ENCODE results near the gene ADCY6.

The ADCY6 gene

GRCh38 chr12:48768147-48768546, 20.7 kb downstream of the ADCY6 start:
- no peaks in the 10 kb centered on the region for H3K27me3 ChIP-seq (ENCODE audit: control insufficient read depth, insufficient read depth, low read length)
- H3K4me2 ChIP-seq (ENCODE audit: low read length), result no peak overlapping the region
- no peak overlapping the region for H3K9ac ChIP-seq (ENCODE audit: low read depth, low read length)
- H3K36me3 ChIP-seq (ENCODE audit: insufficient read depth, low read length), result peaks cover 58% of the 10 kb centered on the region
- peaks cover 11% of the 10 kb centered on the region for H3K4me1 ChIP-seq (ENCODE audit: control insufficient read depth, insufficient read depth, low read length)
- H3K9me3 ChIP-seq (replicated peaks; ENCODE audit: low read length), result no peaks in the 10 kb centered on the region
- H3K4me3 ChIP-seq (ENCODE audit: low read length), result no peak overlapping the region

GRCh38 chr12:48767521-48767920, 21.4 kb downstream of the ADCY6 start:
- H3K9me3 ChIP-seq (replicated peaks; ENCODE audit: low read length), result no peaks in the 10 kb centered on the region
- H3K9ac ChIP-seq (ENCODE audit: low read depth, low read length), result no peak overlapping the region
- no peak overlapping the region for H3K4me2 ChIP-seq (ENCODE audit: low read length)
- H3K4me1 ChIP-seq (ENCODE audit: control insufficient read depth, insufficient read depth, low read length), result peaks cover 11% of the 10 kb centered on the region
- H3K4me3 ChIP-seq (ENCODE audit: low read length), result no peak overlapping the region
- H3K36me3 ChIP-seq (ENCODE audit: insufficient read depth, low read length), result peaks cover 52% of the 10 kb centered on the region
- H3K27me3 ChIP-seq (ENCODE audit: control insufficient read depth, insufficient read depth, low read length), result no peaks in the 10 kb centered on the region

- H3K27me3 ChIP-seq (ENCODE audit: control insufficient read depth, insufficient read depth, low read length), result no peaks in the 10 kb centered on the region
- H3K4me2 ChIP-seq (ENCODE audit: low read length), result no peak overlapping the region
- peaks cover 47% of the 10 kb centered on the region for H3K36me3 ChIP-seq (ENCODE audit: insufficient read depth, low read length)
- no peak overlapping the region for H3K9ac ChIP-seq (ENCODE audit: low read depth, low read length)
- no peak overlapping the region for H3K4me3 ChIP-seq (ENCODE audit: low read length)
- peaks cover 11% of the 10 kb centered on the region for H3K4me1 ChIP-seq (ENCODE audit: control insufficient read depth, insufficient read depth, low read length)
- H3K9me3 ChIP-seq (replicated peaks; ENCODE audit: low read length), result no peaks in the 10 kb centered on the region
Observed at GRCh38 chr12:48767047-48767446, 21.8 kb downstream of the ADCY6 start.

DNA sequence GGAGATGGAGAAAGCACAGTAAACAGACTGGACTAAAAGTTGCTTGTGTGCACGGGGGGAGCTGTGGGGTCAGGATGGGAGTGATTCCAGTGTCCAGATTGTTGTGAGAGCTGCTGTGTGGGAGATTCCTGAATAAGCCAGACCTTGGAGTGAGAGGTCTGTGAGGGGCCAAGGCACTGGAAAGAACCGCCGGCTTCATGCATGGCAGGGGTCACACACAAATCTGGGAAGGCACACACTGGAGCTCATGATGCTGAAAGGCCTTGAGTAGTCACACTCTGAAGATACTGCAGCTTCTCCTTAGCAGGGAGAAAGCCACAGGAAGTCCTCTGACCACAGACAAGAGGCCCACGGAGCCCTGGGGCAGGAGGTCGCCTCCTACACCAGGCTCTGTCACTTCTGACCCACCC, 23.1 kb downstream of the ADCY6 start:
- no peaks in the 10 kb centered on the region for H3K9me3 ChIP-seq (replicated peaks; ENCODE audit: low read length)
- H3K4me3 ChIP-seq (ENCODE audit: low read length), result no peak overlapping the region
- peaks cover 37% of the 10 kb centered on the region for H3K36me3 ChIP-seq (ENCODE audit: insufficient read depth, low read length)
- no peaks in the 10 kb centered on the region for H3K27me3 ChIP-seq (ENCODE audit: control insufficient read depth, insufficient read depth, low read length)
- no peak overlapping the region for H3K9ac ChIP-seq (ENCODE audit: low read depth, low read length)
- peaks cover 11% of the 10 kb centered on the region for H3K4me1 ChIP-seq (ENCODE audit: control insufficient read depth, insufficient read depth, low read length)
- H3K4me2 ChIP-seq (ENCODE audit: low read length), result no peak overlapping the region

- Histone ChIP-seq H3K4me2 (ENCODE audit: low read length) (no peak overlapping the region), H3K36me3 (ENCODE audit: insufficient read depth, low read length) (peaks cover 29% of the 10 kb centered on the region), H3K4me1 (ENCODE audit: control insufficient read depth, insufficient read depth, low read length) (peaks cover 11% of the 10 kb centered on the region), H3K9me3 (replicated peaks; ENCODE audit: low read length) (no peaks in the 10 kb centered on the region), H3K9ac (ENCODE audit: low read depth, low read length) (no peak overlapping the region), H3K27me3 (ENCODE audit: control insufficient read depth, insufficient read depth, low read length) (no peaks in the 10 kb centered on the region), H3K4me3 (ENCODE audit: low read length) (no peak overlapping the region)
Observed at GRCh38 chr12:48764521-48764920, 24.4 kb downstream of the ADCY6 start.

DNA sequence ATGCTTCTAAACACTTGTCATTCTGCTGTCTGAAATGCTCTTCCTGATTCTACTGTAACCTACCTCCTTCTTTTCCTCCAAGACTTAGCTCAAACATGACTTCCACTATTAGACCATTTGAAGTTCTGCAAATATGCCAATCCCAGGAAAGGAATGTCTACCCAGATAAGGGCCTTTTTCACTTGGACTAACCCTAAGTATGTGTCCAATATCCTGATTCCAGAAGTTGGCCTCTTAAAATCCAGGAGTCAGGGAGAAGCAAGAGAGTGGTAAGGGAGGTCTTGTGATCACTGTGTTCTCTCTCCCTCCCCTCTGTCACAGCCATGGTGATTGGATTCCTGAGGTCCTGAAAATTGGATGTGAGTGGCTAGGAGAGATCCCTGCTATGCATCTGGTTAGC, 30.2 kb downstream of the ADCY6 start:
- Histone ChIP-seq H3K4me1 (ENCODE audit: control insufficient read depth, insufficient read depth, low read length) (no peaks in the 10 kb centered on the region), H3K4me2 (ENCODE audit: low read length) (no peak overlapping the region), H3K4me3 (ENCODE audit: low read length) (no peak overlapping the region), H3K9me3 (replicated peaks; ENCODE audit: low read length) (no peaks in the 10 kb centered on the region), H3K27me3 (ENCODE audit: control insufficient read depth, insufficient read depth, low read length) (no peaks in the 10 kb centered on the region), H3K9ac (ENCODE audit: low read depth, low read length) (no peak overlapping the region), H3K36me3 (ENCODE audit: insufficient read depth, low read length) (no peaks in the 10 kb centered on the region)

- H3K27me3 ChIP-seq (ENCODE audit: control insufficient read depth, insufficient read depth, low read length), result no peaks in the 10 kb centered on the region
- H3K9ac ChIP-seq (ENCODE audit: low read depth, low read length), result no peak overlapping the region
- H3K36me3 ChIP-seq (ENCODE audit: insufficient read depth, low read length), result no peaks in the 10 kb centered on the region
- H3K4me3 ChIP-seq (ENCODE audit: low read length), result no peak overlapping the region
- H3K4me1 ChIP-seq (ENCODE audit: control insufficient read depth, insufficient read depth, low read length), result no peaks in the 10 kb centered on the region
- no peak overlapping the region for H3K4me2 ChIP-seq (ENCODE audit: low read length)
- H3K9me3 ChIP-seq (replicated peaks; ENCODE audit: low read length), result no peaks in the 10 kb centered on the region
Observed at GRCh38 chr12:48758186-48758585, 30.7 kb downstream of the ADCY6 start.

GRCh38 chr12:48750769-48751356, 38.0 kb downstream of the ADCY6 start:
- Histone ChIP-seq H3K9me3 (replicated peaks; ENCODE audit: low read length) (no peaks in the 10 kb centered on the region), H3K4me3 (ENCODE audit: low read length) (no peak overlapping the region), H3K27me3 (ENCODE audit: control insufficient read depth, insufficient read depth, low read length) (peaks cover 8% of the 10 kb centered on the region), H3K36me3 (ENCODE audit: insufficient read depth, low read length) (no peaks in the 10 kb centered on the region), H3K4me2 (ENCODE audit: low read length) (no peak overlapping the region), H3K9ac (ENCODE audit: low read depth, low read length) (no peak overlapping the region), H3K4me1 (ENCODE audit: control insufficient read depth, insufficient read depth, low read length) (peaks cover 10% of the 10 kb centered on the region)

DNA sequence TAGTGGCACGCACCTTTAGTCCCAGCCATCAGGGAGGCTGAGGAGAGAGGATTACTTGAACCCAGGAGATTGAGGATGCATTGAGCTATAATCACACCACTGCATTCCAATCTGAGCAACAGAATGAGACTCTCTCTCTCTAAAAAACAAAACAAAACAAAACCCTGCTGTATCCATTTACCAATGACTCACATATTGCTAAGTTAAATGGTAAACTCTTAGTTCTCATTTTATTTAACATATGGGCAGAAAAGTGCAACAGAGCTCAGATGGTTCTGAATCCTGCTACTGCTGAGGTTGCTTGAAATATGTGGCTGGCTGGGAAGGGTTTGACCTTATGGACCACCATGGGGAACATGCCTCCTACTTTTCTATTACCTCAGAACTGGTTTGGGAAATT, 38.7 kb downstream of the ADCY6 start:
- H3K9ac ChIP-seq (ENCODE audit: low read depth, low read length), result no peak overlapping the region
- H3K9me3 ChIP-seq (replicated peaks; ENCODE audit: low read length), result no peaks in the 10 kb centered on the region
- peak overlapping the region; percentile 28 for H3K4me2 ChIP-seq (ENCODE audit: low read length)
- peaks cover 10% of the 10 kb centered on the region for H3K4me1 ChIP-seq (ENCODE audit: control insufficient read depth, insufficient read depth, low read length)
- no peaks in the 10 kb centered on the region for H3K36me3 ChIP-seq (ENCODE audit: insufficient read depth, low read length)
- no peak overlapping the region for H3K4me3 ChIP-seq (ENCODE audit: low read length)
- peaks cover 8% of the 10 kb centered on the region for H3K27me3 ChIP-seq (ENCODE audit: control insufficient read depth, insufficient read depth, low read length)

DNA sequence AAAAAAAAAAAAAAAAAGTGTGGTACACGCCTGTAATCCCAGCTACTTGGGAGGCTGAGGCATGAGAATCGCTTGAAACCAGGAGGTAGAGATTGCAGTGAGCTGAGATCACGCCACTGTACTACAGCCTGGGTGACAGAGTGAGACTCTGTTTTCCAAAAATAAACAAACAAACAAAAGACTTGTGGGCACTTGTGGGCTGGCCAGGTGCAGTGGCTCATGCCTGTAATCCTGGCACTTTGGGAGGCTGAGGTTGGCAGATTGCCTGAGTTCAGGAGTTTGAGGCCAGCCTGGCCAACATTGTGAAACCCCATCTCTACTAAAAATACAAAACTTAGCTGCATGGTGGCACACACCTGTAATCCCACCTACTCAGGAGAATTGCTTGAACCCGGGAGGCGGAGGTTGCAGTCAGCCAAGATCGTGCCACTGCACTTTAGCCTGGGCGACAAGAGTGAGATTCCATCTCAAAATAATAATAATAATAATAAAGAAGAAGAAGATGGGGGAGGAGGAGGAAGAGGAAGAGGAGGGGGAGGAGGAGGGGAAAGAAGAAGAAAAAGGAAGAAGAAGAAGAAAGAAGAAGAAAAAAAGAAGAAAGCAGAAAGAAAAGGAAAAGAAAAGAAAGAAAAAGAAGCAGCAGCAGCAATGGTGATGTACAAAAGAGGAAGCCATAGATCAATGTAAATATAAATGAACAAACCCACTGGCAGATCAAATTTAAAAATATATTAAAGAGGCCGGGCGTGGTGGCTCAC, 44.5 kb downstream of the ADCY6 start:
- Histone ChIP-seq H3K4me2 (ENCODE audit: low read length) (no peak overlapping the region), H3K4me3 (ENCODE audit: low read length) (no peak overlapping the region), H3K36me3 (ENCODE audit: insufficient read depth, low read length) (no peaks in the 10 kb centered on the region), H3K27me3 (ENCODE audit: control insufficient read depth, insufficient read depth, low read length) (peaks cover 24% of the 10 kb centered on the region), H3K9ac (ENCODE audit: low read depth, low read length) (no peak overlapping the region), H3K4me1 (ENCODE audit: control insufficient read depth, insufficient read depth, low read length) (no peaks in the 10 kb centered on the region), H3K9me3 (replicated peaks; ENCODE audit: low read length) (no peaks in the 10 kb centered on the region)

DNA sequence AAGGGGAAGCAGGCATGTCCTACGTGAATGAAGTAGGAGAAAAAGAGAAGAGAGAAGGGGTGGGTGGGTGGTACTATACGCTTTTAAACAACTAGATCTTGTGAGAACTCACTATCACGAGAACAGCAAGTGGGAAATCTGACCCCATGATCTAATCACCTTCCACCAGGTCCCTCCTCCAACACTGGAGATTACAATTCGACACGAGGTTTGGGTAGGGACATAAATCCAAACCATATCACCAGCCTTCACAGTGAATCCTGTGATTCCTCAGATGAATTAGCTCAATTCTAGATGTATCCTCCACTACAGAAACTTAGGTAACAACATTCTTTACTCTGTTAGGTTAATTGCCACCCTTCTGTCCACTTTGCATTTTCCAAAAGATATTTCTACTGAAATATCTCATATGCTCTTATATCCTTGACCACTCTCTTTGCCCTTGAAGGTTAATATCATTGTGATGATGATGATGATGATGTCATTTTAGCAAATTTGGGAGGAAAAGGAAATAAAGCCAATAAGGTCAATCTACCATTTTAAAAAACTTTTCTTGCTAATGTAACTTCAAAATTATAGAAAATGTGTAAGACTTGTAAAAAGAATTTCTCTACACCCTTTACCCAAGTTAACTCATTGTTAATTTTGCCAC, 49.1 kb downstream of the ADCY6 start:
- H3K4me1 ChIP-seq (ENCODE audit: control insufficient read depth, insufficient read depth, low read length), result no peaks in the 10 kb centered on the region
- peaks cover 26% of the 10 kb centered on the region for H3K27me3 ChIP-seq (ENCODE audit: control insufficient read depth, insufficient read depth, low read length)
- H3K4me2 ChIP-seq (ENCODE audit: low read length), result no peak overlapping the region
- no peaks in the 10 kb centered on the region for H3K9me3 ChIP-seq (replicated peaks; ENCODE audit: low read length)
- no peaks in the 10 kb centered on the region for H3K36me3 ChIP-seq (ENCODE audit: insufficient read depth, low read length)
- H3K9ac ChIP-seq (ENCODE audit: low read depth, low read length), result no peak overlapping the region
- H3K4me3 ChIP-seq (ENCODE audit: low read length), result no peak overlapping the region
